WTC11 (cell line): Measurements from ENCODE around the gene ZNF362. TPM values are rescaled to one million over a fixed set of nuclear protein-coding genes. Genes with fewer than 3 reads are reported as not detected.

Source experiments
- ATAC-seq: fragments of 200-7000 bp; cut with Tn5 transposase; 2 replicates; pipeline ENCODE4 v1.10.0; 2021; ENCODE audit warnings: mild to moderate bottlenecking, moderate library complexity
- CTCF ChIA-PET: fragments of 300-600 bp; sonication (Branson Sonifier 250); formaldehyde crosslinking; loops from one replicate; lab custom pipeline; 2021; ENCODE audit warnings: antibody characterized with exemption; lab: Charles Lee
- POLR2A ChIA-PET: fragments of 350-600 bp; sonication (Branson Sonifier 250); formaldehyde crosslinking; loops from one replicate; lab custom pipeline; 2021; ENCODE audit warnings: antibody characterized with exemption; lab: Charles Lee
- DNase-seq: peaks from one replicate; pipeline ENCODE4 v3.0.0; 2021; ENCODE audit warnings: low spot score
- H3K27ac Mint-ChIP-seq: 2 replicates; pipeline ENCODE4 v1.8.0; 2021; ENCODE audit warnings: mixed read lengths
- H3K27me3 Mint-ChIP-seq: 2 replicates; pipeline ENCODE4 v1.8.0; 2021; ENCODE audit warnings: low read depth, mild to moderate bottlenecking, moderate library complexity, mixed read lengths
- H3K36me3 Mint-ChIP-seq: 2 replicates; pipeline ENCODE4 v1.8.0; 2021; ENCODE audit warnings: mixed read lengths
- H3K4me1 Mint-ChIP-seq: 2 replicates; pipeline ENCODE4 v1.8.0; 2022; ENCODE audit warnings: mixed read lengths
- H3K4me3 Mint-ChIP-seq: 2 replicates; pipeline ENCODE4 v1.8.0; 2021; ENCODE audit warnings: mild to moderate bottlenecking, moderate library complexity, mixed read lengths
- H3K9me3 Mint-ChIP-seq: 2 replicates; pipeline ENCODE4 v1.8.0; 2021; ENCODE audit warnings: mixed read lengths
- ATF1 ChIP-seq: sonication (generic); formaldehyde crosslinking; IDR thresholded peaks from 2 replicates; pipeline ENCODE4 v1.8.1; 2023; ENCODE audit warnings: mild to moderate bottlenecking, moderate library complexity, missing genetic modification reagents
- ATF2 ChIP-seq: sonication (generic); formaldehyde crosslinking; IDR thresholded peaks from 2 replicates; pipeline ENCODE4 v1.8.1; 2022; ENCODE audit warnings: low read depth, missing genetic modification reagents, borderline replicate concordance
- CREB1 ChIP-seq: sonication (generic); formaldehyde crosslinking; IDR thresholded peaks from 2 replicates; pipeline ENCODE4 v1.8.0; 2023; ENCODE audit warnings: mild to moderate bottlenecking, missing genetic modification reagents
- CTCF ChIP-seq: fragments of 200-600 bp; IDR thresholded peaks from 2 replicates; pipeline ENCODE4 v1.8.0; 2022; ENCODE audit warnings: antibody characterized with exemption
- E2F4 ChIP-seq: sonication (generic); formaldehyde crosslinking; IDR thresholded peaks from 2 replicates; pipeline ENCODE4 v1.8.1; 2022; ENCODE audit warnings: low read depth, mild to moderate bottlenecking, moderate library complexity, missing genetic modification reagents, borderline replicate concordance
- EMX1 ChIP-seq: fragments of 250-450 bp; sonication (Bioruptor Pico); IDR thresholded peaks from 2 replicates; pipeline ENCODE4 v1.8.0; 2021; ENCODE audit warnings: mild to moderate bottlenecking
- JAZF1 ChIP-seq: fragments of 250-450 bp; sonication (Bioruptor Pico); IDR thresholded peaks from 2 replicates; pipeline ENCODE4 v1.9.0; 2021; ENCODE audit warnings: moderate library complexity, mild to moderate bottlenecking, inconsistent platforms
- MXD4 ChIP-seq: fragments of 250-450 bp; sonication (Bioruptor Pico); IDR thresholded peaks from 2 replicates; pipeline ENCODE4 v1.8.0; 2021; ENCODE audit warnings: mild to moderate bottlenecking, moderate library complexity, borderline replicate concordance
- NFYB ChIP-seq: sonication (generic); formaldehyde crosslinking; conservative IDR thresholded peaks from 2 replicates; pipeline ENCODE4 v1.8.0; 2022; ENCODE audit warnings: low read depth, missing genetic modification reagents
- NR2C2 ChIP-seq: sonication (generic); formaldehyde crosslinking; IDR thresholded peaks from 2 replicates; pipeline ENCODE4 v1.8.0; 2022; ENCODE audit warnings: mild to moderate bottlenecking, missing genetic modification reagents
- TP53 ChIP-seq: sonication (generic); formaldehyde crosslinking; IDR thresholded peaks from 2 replicates; pipeline ENCODE4 v1.8.1; 2023; ENCODE audit warnings: mild to moderate bottlenecking, missing genetic modification reagents
- ZNF232 ChIP-seq: sonication (generic); formaldehyde crosslinking; IDR thresholded peaks from 2 replicates; pipeline ENCODE4 v1.8.0; 2022; ENCODE audit warnings: mild to moderate bottlenecking, missing genetic modification reagents
- total RNA-seq: library from RNA; stranded (reverse); gene quantifications from 3 replicates; pipeline ENCODE4 v1.2.3, GENCODE V29; 2021
- TF ChIP-seq, protein P1 (sequence below): sonication (generic); formaldehyde crosslinking; IDR thresholded peaks from 2 replicates; pipeline ENCODE4 v1.8.1; 2023; ENCODE audit warnings: mild to moderate bottlenecking, missing genetic modification reagents, moderate library complexity
- TF ChIP-seq, protein P2 (sequence below): sonication (generic); formaldehyde crosslinking; IDR thresholded peaks from 2 replicates; pipeline ENCODE4 v1.8.0; 2022; ENCODE audit warnings: mild to moderate bottlenecking, missing genetic modification reagents
- TF ChIP-seq, protein P3 (sequence below): sonication (generic); formaldehyde crosslinking; IDR thresholded peaks from 2 replicates; pipeline ENCODE4 v1.8.0; 2022; ENCODE audit warnings: mild to moderate bottlenecking, missing genetic modification reagents
- TF ChIP-seq, protein P4 (sequence below): sonication (generic); formaldehyde crosslinking; IDR thresholded peaks from 2 replicates; pipeline ENCODE4 v1.8.1; 2023; ENCODE audit warnings: mild to moderate bottlenecking, missing genetic modification reagents
- TF ChIP-seq, protein P5 (sequence below): sonication (generic); formaldehyde crosslinking; IDR thresholded peaks from 2 replicates; pipeline ENCODE4 v1.8.0; 2023; ENCODE audit warnings: missing genetic modification reagents
- TF ChIP-seq, protein P6 (sequence below): sonication (generic); formaldehyde crosslinking; IDR thresholded peaks from 2 replicates; pipeline ENCODE4 v1.8.1; 2023; ENCODE audit warnings: mild to moderate bottlenecking, missing genetic modification reagents, borderline replicate concordance

ZNF362 gene
- total RNA-seq, 1 experiment from 2014 or later, result 24.2 TPM

GRCh38 chr1:33244143-33244808, 12.0 kb upstream of the ZNF362 start:
- ATAC-seq, result no peak
- Mint-ChIP-seq H3K36me3 (no peaks in the 10 kb centered on the region), H3K4me1 (peaks cover 32% of the 10 kb centered on the region), H3K9me3 (no peaks in the 10 kb centered on the region), H3K27ac (no peak overlapping the region; the same call in 1 of the 2 replicates), H3K27me3 (peaks cover 23% of the 10 kb centered on the region), H3K4me3 (no peak overlapping the region)
- DNase-seq, result no peak
- TF ChIP-seq JAZF1 (no peak), ATF1 (CRISPR knock-in tag) (no peak), CREB1 (CRISPR knock-in tag) (no peak), MXD4 (CRISPR knock-in tag) (no peak), ZNF232 (CRISPR knock-in tag) (no peak), NR2C2 (CRISPR knock-in tag) (no peak), NFYB (CRISPR knock-in tag) (no peak), E2F4 (CRISPR knock-in tag) (no peak), ATF2 (CRISPR knock-in tag) (no peak), CTCF (no peak), EMX1 (CRISPR knock-in tag) (no peak), TP53 (CRISPR knock-in tag) (no peak)
- TF ChIP-seq, protein P1, sequence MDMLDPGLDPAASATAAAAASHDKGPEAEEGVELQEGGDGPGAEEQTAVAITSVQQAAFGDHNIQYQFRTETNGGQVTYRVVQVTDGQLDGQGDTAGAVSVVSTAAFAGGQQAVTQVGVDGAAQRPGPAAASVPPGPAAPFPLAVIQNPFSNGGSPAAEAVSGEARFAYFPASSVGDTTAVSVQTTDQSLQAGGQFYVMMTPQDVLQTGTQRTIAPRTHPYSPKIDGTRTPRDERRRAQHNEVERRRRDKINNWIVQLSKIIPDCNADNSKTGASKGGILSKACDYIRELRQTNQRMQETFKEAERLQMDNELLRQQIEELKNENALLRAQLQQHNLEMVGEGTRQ (CRISPR knock-in tag), result no peak
- TF ChIP-seq, protein P2, sequence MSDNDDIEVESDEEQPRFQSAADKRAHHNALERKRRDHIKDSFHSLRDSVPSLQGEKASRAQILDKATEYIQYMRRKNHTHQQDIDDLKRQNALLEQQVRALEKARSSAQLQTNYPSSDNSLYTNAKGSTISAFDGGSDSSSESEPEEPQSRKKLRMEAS, result no peak
- TF ChIP-seq, protein P3, sequence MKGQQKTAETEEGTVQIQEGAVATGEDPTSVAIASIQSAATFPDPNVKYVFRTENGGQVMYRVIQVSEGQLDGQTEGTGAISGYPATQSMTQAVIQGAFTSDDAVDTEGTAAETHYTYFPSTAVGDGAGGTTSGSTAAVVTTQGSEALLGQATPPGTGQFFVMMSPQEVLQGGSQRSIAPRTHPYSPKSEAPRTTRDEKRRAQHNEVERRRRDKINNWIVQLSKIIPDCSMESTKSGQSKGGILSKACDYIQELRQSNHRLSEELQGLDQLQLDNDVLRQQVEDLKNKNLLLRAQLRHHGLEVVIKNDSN (CRISPR knock-in tag), result no peak
- TF ChIP-seq, protein P4, sequence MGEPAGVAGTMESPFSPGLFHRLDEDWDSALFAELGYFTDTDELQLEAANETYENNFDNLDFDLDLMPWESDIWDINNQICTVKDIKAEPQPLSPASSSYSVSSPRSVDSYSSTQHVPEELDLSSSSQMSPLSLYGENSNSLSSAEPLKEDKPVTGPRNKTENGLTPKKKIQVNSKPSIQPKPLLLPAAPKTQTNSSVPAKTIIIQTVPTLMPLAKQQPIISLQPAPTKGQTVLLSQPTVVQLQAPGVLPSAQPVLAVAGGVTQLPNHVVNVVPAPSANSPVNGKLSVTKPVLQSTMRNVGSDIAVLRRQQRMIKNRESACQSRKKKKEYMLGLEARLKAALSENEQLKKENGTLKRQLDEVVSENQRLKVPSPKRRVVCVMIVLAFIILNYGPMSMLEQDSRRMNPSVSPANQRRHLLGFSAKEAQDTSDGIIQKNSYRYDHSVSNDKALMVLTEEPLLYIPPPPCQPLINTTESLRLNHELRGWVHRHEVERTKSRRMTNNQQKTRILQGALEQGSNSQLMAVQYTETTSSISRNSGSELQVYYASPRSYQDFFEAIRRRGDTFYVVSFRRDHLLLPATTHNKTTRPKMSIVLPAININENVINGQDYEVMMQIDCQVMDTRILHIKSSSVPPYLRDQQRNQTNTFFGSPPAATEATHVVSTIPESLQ (CRISPR knock-in tag), result no peak
- TF ChIP-seq, protein P5, sequence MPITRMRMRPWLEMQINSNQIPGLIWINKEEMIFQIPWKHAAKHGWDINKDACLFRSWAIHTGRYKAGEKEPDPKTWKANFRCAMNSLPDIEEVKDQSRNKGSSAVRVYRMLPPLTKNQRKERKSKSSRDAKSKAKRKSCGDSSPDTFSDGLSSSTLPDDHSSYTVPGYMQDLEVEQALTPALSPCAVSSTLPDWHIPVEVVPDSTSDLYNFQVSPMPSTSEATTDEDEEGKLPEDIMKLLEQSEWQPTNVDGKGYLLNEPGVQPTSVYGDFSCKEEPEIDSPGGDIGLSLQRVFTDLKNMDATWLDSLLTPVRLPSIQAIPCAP (CRISPR knock-in tag), result no peak
- TF ChIP-seq, protein P6, sequence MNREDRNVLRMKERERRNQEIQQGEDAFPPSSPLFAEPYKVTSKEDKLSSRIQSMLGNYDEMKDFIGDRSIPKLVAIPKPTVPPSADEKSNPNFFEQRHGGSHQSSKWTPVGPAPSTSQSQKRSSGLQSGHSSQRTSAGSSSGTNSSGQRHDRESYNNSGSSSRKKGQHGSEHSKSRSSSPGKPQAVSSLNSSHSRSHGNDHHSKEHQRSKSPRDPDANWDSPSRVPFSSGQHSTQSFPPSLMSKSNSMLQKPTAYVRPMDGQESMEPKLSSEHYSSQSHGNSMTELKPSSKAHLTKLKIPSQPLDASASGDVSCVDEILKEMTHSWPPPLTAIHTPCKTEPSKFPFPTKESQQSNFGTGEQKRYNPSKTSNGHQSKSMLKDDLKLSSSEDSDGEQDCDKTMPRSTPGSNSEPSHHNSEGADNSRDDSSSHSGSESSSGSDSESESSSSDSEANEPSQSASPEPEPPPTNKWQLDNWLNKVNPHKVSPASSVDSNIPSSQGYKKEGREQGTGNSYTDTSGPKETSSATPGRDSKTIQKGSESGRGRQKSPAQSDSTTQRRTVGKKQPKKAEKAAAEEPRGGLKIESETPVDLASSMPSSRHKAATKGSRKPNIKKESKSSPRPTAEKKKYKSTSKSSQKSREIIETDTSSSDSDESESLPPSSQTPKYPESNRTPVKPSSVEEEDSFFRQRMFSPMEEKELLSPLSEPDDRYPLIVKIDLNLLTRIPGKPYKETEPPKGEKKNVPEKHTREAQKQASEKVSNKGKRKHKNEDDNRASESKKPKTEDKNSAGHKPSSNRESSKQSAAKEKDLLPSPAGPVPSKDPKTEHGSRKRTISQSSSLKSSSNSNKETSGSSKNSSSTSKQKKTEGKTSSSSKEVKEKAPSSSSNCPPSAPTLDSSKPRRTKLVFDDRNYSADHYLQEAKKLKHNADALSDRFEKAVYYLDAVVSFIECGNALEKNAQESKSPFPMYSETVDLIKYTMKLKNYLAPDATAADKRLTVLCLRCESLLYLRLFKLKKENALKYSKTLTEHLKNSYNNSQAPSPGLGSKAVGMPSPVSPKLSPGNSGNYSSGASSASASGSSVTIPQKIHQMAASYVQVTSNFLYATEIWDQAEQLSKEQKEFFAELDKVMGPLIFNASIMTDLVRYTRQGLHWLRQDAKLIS (CRISPR knock-in tag), result no peak
- ChIA-PET POLR2A (no interaction called here), CTCF (interaction anchor here (0.5 to 1.4 kb wide), 4 partner anchors 25 to 703 kb away, joined by 3 to 4 read pairs (median 3); no protein-coding TSS in a partner anchor)
